ENCODE measurements around the gene RRN3. TPM values are rescaled to one million over a fixed set of nuclear protein-coding genes. Genes with fewer than 3 reads are reported as not detected.
"Not testable (repeated sequence)": the region's sequence is repeated elsewhere in the genome, so short reads cannot be mapped to it uniquely, and the experiment has no call there.

The RRN3 gene
- total RNA-seq, 6 experiments from 2014 or later = 13.0 to 20.4 (median 16.2) TPM

GRCh38 chr16:15071916-15072769 is 21.9 kb downstream of the RRN3 start:
- 33% methylated on average over 12 of the region's 16 CpGs for WGBS (ENCODE audit: insufficient coverage, low coverage, low lambda C conversion rate, missing lambda C conversion rate)
- H3K27me3 ChIP-seq; H3K27ac ChIP-seq; H3K9me3 ChIP-seq; intact Hi-C loops (cut with DNase I); H3K4me1 ChIP-seq; DNase-seq; H3K4me3 ChIP-seq: not testable (repeated sequence)
- ATAC-seq = peak; percentile 95 to 100 (median 97)
- peaks cover 2 to 56% (median 26%) of the 10 kb centered on the region in 4 donors for H3K36me3 ChIP-seq
- TF ChIP-seq, protein P1, sequence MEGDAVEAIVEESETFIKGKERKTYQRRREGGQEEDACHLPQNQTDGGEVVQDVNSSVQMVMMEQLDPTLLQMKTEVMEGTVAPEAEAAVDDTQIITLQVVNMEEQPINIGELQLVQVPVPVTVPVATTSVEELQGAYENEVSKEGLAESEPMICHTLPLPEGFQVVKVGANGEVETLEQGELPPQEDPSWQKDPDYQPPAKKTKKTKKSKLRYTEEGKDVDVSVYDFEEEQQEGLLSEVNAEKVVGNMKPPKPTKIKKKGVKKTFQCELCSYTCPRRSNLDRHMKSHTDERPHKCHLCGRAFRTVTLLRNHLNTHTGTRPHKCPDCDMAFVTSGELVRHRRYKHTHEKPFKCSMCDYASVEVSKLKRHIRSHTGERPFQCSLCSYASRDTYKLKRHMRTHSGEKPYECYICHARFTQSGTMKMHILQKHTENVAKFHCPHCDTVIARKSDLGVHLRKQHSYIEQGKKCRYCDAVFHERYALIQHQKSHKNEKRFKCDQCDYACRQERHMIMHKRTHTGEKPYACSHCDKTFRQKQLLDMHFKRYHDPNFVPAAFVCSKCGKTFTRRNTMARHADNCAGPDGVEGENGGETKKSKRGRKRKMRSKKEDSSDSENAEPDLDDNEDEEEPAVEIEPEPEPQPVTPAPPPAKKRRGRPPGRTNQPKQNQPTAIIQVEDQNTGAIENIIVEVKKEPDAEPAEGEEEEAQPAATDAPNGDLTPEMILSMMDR (IDR thresholded peaks at IDR 0.05) = peak in 2 of 4 donors; percentile 28 to 33

GRCh38 chr16:15071013-15071412 is 23.1 kb downstream of the RRN3 start:
- ATAC-seq; intact Hi-C loops (cut with DNase I); DNase-seq; H3K4me1 ChIP-seq; H3K9me3 ChIP-seq; H3K27me3 ChIP-seq; H3K4me3 ChIP-seq; H3K27ac ChIP-seq: not testable (repeated sequence)
- peaks cover 0 to 48% (median 23%) of the 10 kb centered on the region in 4 donors for H3K36me3 ChIP-seq
- 46% methylated on average over 4 of the region's 4 CpGs for WGBS (ENCODE audit: insufficient coverage, low coverage, low lambda C conversion rate, missing lambda C conversion rate)

GRCh38 chr16:15066690-15067089 is 27.4 kb downstream of the RRN3 start:
- ATAC-seq; DNase-seq; H3K4me3 ChIP-seq; intact Hi-C loops (cut with DNase I); H3K9me3 ChIP-seq; H3K27ac ChIP-seq; H3K4me1 ChIP-seq; H3K27me3 ChIP-seq: not testable (repeated sequence)
- 79% methylated on average over 6 of the region's 8 CpGs for WGBS (ENCODE audit: insufficient coverage, low coverage, low lambda C conversion rate, missing lambda C conversion rate)
- H3K36me3 ChIP-seq = peaks cover 2 to 57% (median 21%) of the 10 kb centered on the region in 4 donors

GRCh38 chr16:15065961-15066360 is 28.1 kb downstream of the RRN3 start:
- no CpG with 5 or more reads among the region's 4 CpGs for WGBS (ENCODE audit: insufficient coverage, low coverage, low lambda C conversion rate, missing lambda C conversion rate)
- DNase-seq; ATAC-seq; intact Hi-C loops (cut with DNase I); H3K4me3 ChIP-seq; H3K4me1 ChIP-seq; H3K27ac ChIP-seq; H3K27me3 ChIP-seq; H3K9me3 ChIP-seq: not testable (repeated sequence)
- H3K36me3 ChIP-seq = peaks cover 7 to 63% (median 26%) of the 10 kb centered on the region in 4 donors

DNA sequence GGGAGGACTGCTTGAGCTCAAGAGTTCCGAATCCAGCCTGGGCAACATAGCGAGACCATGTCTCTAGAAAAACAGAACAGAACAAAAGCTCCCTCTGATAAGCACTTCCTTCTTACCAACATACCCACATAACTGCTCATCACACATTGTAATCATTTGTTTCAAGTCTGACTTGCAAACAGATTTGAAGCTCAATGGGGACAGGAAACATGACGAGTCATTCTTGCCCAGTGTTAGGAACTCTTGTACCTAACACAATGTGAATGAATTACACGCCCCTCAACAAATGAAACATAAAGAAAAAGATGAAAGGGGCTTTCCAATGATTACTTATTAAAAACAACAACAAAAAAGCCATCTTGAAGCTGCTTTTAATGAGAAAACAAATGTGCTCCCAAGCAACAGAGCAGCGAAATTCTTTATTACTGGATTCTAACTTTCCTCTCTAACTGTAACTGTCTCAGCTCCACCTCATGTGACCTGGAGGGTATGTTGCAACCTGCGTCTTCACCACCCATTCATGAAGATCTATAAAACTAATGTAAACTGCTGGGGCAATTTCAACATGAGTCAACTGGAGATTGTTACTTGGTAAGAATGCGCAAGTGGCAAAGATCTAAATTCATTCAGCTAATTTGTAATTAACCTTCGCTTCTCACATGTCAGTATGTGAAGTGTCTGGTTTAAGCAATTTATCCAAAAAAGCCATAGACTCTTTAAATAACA is 31.8 kb downstream of the RRN3 start:
- H3K9me3 ChIP-seq; DNase-seq; ATAC-seq; intact Hi-C loops (cut with DNase I); H3K27me3 ChIP-seq; H3K27ac ChIP-seq; H3K4me3 ChIP-seq: not testable (repeated sequence)
- peaks cover 0 to 15% (median 5%) of the 10 kb centered on the region in 4 donors for H3K4me1 ChIP-seq
- peaks cover 7 to 67% (median 24%) of the 10 kb centered on the region in 4 donors for H3K36me3 ChIP-seq
- 77% methylated on average over 7 of the region's 8 CpGs for WGBS (ENCODE audit: insufficient coverage, low coverage, low lambda C conversion rate, missing lambda C conversion rate)

DNA sequence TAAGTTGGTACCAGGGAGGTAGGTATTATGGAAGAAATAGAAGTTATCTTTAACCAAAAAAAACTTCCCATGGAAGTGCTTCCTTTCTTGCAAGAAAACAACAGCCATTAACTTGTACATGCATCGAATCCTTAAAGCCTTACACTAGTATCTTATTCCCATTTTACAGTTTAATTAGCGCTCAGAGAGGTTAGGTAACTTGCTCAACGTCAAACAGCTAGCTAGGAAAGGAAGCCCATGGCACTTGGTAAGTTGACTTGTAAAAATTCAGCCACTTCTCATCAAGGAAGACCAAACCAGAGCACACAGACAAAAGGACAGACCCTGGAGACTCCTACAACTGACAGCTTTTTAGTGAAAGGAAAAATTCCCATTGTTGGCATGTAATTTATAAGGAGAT is 34.7 kb downstream of the RRN3 start:
- no peak overlapping the region for H3K4me3 ChIP-seq
- intact Hi-C loops (cut with DNase I) = no loop called here
- H3K36me3 ChIP-seq = peaks cover 6 to 52% (median 18%) of the 10 kb centered on the region in 4 donors
- ATAC-seq = no peak
- TF ChIP-seq, protein P1 (IDR thresholded peaks at IDR 0.05) = no peak
- TF ChIP-seq POLR2A (IDR thresholded peaks at IDR 0.05) = no peak
- no peak overlapping the region for H3K27ac ChIP-seq
- DNase-seq = no peak
- WGBS (ENCODE audit: insufficient coverage, low coverage, low lambda C conversion rate, missing lambda C conversion rate) = 80% methylated on average over 3 of the region's 3 CpGs
- no peaks in the 10 kb centered on the region for H3K9me3 ChIP-seq
- H3K27me3 ChIP-seq = no peaks in the 10 kb centered on the region
- H3K4me1 ChIP-seq = peaks cover 0 to 26% (median 8%) of the 10 kb centered on the region in 4 donors
